ENCODE results near the gene OR5AS1. TPM values are rescaled to one million over a fixed set of nuclear protein-coding genes. Genes with fewer than 3 reads are reported as not detected.

The OR5AS1 gene
- total RNA-seq, result not detected in 2 replicates

GRCh38 chr11:56027354-56027753 is at the start of gene OR5AS1:
OR5AS1 (plus strand) TSS chr11:56027654; CDS start chr11:56030419, 2,765 bp downstream.

GRCh38 chr11:55994525-55994924 is 32.9 kb upstream of the OR5AS1 start, which contains the start of gene OR5F1:
OR5F1 (minus strand) TSS chr11:55994625; CDS start chr11:55994625, 0 bp downstream.

Other genes with a start within 250 kb of the OR5AS1 start
- not detected in 2 replicates for gene OR5D14, start 232.1 kb upstream of the OR5AS1 start, total RNA-seq
- gene OR5L1, start 216.3 kb upstream of the OR5AS1 start, total RNA-seq, result not detected in 2 replicates
- not detected in 2 replicates for gene OR5D18, start 208.0 kb upstream of the OR5AS1 start, total RNA-seq
- gene OR5L2, start 200.4 kb upstream of the OR5AS1 start, total RNA-seq, result not detected in 2 replicates
- gene OR5D16, start 188.9 kb upstream of the OR5AS1 start, total RNA-seq, result not detected in 2 replicates
- gene TRIM51, start 144.4 kb upstream of the OR5AS1 start, total RNA-seq, result not detected in 2 replicates
- not detected in 2 replicates for gene OR5W2, start 113.1 kb upstream of the OR5AS1 start, total RNA-seq
- not detected in 2 replicates for gene OR5I1, start 91.3 kb upstream of the OR5AS1 start, total RNA-seq
- not detected in 2 replicates for gene OR10AG1, start 57.7 kb upstream of the OR5AS1 start, total RNA-seq
- not detected in 2 replicates for gene OR5F1, start 33.0 kb upstream of the OR5AS1 start, total RNA-seq
- not detected in 2 replicates for gene OR8I2, start 65.7 kb downstream of the OR5AS1 start, total RNA-seq
- not detected in 2 replicates for gene OR8H2, start 76.0 kb downstream of the OR5AS1 start, total RNA-seq
- gene OR8H3, start 94.7 kb downstream of the OR5AS1 start, total RNA-seq, result not detected in 2 replicates
- gene OR8J3, start 112.5 kb downstream of the OR5AS1 start, total RNA-seq, result not detected in 2 replicates
- not detected in 2 replicates for gene OR8K5, start 132.7 kb downstream of the OR5AS1 start, total RNA-seq
- not detected in 2 replicates for gene OR5J2, start 149.0 kb downstream of the OR5AS1 start, total RNA-seq
- gene OR5T2, start 206.6 kb downstream of the OR5AS1 start, total RNA-seq, result not detected in 2 replicates
- not detected in 2 replicates for gene OR5T3, start 224.6 kb downstream of the OR5AS1 start, total RNA-seq
- not detected in 2 replicates for gene OR5T1, start 246.5 kb downstream of the OR5AS1 start, total RNA-seq